HG02870 (cell line): ENCODE measurements around the gene ITPR1.

ENCODE experiments used
- ATAC-seq: cut with Tn5 transposase; IDR thresholded peaks from one replicate; pipeline ENCODE4 v1.9.1; 2021; ENCODE audit warnings: mild to moderate bottlenecking, moderate library complexity; ENCODE audit not compliant: unreplicated experiment

The ITPR1 gene

GRCh38 chr3:4838621-4839022 is 345.5 kb downstream of the ITPR1 start:
- peak; percentile 35 for ATAC-seq

DNA sequence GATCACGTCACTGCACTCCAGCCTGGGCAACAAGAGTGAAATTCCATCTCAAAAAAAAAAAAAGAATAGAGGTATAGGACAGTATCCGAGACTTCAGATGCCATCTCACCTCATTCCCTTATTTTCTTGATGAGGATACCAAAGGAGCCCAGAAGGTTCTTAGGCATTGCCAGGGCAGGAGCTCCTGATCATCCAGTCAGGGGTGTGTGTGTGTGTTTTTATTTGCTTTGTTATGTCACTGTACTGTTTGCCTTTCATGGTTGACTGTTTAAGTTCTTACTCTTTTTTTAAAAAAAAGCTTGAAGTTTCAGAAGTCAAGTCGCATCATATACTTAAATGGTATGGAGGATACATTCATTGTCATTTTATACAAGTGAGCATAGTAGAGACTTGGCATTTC is 346.1 kb downstream of the ITPR1 start:
- ATAC-seq = no peak

GRCh38 chr3:4841225-4841624 is 348.1 kb downstream of the ITPR1 start:
- ATAC-seq = no peak

DNA sequence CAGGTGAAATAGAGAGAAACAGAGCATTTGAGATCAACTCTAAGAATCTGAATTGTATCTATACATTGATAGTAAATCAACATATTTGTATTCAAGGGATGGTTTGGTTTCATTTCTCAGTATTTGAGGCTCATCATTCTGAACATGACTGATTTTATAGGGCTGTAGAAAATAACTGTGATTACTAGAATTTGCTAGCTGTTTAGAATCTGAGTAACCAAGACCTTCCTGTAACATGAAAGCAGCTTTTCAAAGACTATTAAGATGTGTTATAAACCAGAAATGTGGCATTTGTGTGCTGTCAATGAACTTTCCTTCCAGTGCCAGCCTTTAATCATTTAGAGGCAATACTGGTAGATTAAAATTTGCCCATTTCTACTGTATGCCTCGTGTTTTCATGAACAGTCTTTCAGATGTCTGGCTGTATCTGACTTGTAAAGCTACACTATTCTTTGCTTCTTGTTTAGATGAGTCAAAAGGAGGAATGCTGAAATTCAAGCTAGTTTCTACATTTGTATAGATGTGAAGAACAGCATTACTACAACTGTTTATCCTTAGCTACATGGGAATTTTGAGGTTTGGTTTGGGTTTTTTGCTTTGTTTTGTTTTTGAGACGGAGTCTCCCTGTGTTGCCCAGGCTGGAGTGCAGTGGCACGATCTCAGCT is 348.8 kb downstream of the ITPR1 start:
- no peak for ATAC-seq

DNA sequence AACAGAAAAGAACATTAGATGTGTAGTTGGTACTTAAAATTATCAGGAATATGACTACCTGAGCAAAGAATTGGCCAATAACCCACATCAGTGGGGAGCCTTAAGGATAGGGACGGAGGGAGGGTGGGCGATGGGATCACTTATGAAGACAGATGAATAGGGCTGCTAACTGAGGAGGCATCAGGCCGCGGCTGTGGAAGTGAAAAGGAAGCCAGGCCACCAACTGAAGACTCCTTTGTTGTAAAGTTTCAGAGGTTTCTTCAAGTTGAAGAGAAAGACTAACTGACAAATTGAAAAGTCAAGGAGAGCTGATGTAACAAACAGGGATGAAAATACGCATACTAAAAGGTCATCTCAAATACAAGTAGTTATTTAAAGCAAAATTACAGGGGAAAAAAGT is 350.5 kb downstream of the ITPR1 start:
- no peak for ATAC-seq

GRCh38 chr3:4845882-4846281 is 352.7 kb downstream of the ITPR1 start:
- peak; percentile 74 for ATAC-seq

GRCh38 chr3:4846543-4846942 is 353.4 kb downstream of the ITPR1 start:
- no peak for ATAC-seq

DNA sequence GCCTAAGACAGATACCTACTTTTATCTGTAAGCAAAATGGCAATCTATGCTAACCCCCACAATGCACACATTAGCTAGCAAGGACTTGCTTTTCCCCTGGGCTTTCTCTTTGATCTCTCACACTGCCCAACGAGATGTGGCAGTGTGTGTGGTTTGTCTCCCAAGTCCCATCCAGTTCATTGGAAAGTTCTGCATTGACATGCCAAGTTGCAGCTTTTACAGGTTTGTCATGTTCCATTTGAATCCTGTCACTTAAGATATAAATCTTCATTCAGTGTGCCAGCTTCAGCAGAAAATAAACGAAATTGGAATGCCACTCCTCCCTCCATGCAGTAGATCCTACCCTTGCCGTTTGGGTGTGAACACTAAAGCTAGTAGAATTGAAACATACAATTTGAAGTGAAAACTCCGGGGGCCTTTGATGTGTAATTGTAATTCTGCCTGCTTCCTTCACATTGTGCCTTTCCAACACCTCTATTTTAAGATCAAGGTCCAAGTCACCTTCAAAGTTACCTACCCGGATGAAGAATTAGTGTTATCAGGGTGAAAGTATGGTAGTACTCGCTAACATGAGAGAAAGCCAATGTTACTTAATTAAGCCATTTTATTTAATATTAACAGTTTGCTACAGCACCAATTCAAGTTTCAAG is 355.2 kb downstream of the ITPR1 start:
- no peak for ATAC-seq

DNA sequence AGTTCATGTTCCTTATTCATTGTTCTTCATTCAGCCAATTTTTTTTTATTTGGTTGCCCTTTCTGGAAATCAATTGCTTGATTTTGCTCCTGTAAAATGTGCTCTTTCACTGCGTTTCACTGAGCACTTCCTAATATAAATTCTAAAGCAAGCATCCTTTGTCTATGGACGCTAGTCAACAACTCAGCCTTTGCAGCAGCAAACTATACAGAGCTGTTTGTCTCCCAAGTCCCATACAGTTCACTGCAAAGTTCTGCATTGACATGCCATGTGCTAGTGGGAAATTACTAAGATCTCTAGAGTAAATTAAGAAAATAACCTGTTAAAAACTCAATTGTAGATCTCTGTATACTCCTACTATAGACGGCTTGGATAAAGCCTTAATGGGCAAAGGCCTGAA is 356.0 kb downstream of the ITPR1 start:
- ATAC-seq = no peak

- ATAC-seq = no peak
Measured at GRCh38 chr3:4849739-4850138, 356.6 kb downstream of the ITPR1 start.

DNA sequence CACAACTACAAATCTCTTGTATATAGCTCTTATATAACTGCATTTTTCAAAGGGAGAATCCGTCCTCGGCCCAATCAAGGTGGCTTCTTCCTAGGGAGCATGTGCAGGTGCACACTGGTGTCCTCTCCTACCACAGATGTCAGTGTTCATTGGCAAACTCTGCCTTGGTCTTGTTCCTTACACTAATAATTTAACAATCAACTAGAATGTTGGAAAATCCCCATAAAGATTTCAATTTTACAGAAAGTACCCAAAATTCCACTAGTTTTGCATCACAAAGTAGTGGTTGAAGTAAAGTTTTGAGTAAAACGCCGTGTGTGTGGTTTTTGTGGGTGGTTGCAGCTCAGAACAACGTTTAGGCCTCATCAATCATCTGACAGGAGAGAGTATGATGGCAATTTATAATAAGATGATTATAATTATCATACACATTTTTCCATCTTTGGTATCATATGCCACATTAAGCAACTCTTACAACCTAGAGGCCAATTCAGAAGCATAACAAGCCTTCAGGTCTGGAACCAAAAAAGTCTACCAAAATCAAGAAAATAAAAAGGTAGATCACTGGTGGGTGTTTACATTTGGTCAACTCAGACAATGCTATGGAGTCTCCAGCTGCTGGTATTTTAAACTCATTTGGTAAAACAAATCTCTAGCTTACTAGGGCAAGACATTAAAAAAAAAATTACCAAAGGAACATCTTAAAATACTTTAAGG is 357.2 kb downstream of the ITPR1 start:
- ATAC-seq = peak; percentile 43

- ATAC-seq = peak; percentile 55
Measured at GRCh38 chr3:4850928-4851265, 357.7 kb downstream of the ITPR1 start.

- ATAC-seq = no peak
Measured at GRCh38 chr3:4852780-4853748, 359.9 kb downstream of the ITPR1 start.

DNA sequence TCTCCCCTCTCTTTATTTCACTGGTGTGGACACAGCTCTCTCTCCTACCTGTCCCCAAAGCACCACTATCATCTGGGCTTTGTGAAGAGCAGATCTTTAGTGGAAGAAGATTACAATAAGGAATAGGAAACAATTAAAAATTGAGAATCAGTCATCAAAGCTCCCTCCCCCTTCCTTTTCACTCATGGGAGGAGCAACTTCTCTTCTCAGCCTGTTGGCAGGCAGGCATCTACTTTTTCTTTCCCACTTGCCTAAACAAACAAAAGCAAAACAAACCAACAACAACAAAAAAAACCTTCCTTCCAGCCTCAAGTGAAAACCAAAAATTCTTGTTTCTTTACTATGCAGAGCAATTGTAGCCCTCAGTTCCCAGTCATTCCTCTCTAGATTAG is 360.6 kb downstream of the ITPR1 start:
- no peak for ATAC-seq

GRCh38 chr3:4855676-4856075 is 362.5 kb downstream of the ITPR1 start:
- ATAC-seq = no peak

DNA sequence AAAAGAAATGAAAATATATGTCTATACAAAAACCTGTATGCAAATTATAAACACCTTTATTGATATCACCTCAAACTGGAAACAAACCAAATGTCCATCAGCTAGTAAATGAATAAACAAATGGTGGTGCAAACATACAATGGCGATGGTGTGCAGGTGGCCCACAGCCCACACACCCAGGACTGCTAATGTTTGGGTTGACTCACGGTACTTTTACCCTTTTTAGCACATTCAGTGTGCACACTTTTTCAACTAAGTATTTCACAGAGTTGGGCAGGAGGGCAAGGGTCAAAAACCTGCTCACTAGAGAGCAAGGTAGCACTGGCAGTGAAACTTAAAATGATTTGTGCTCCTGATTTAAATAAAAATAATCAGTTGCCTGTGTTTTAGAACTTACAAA is 363.0 kb downstream of the ITPR1 start:
- ATAC-seq = no peak

- no peak for ATAC-seq
Measured at GRCh38 chr3:4856564-4856963, 363.4 kb downstream of the ITPR1 start.

GRCh38 chr3:4856986-4857385 is 363.8 kb downstream of the ITPR1 start:
- ATAC-seq = no peak

DNA sequence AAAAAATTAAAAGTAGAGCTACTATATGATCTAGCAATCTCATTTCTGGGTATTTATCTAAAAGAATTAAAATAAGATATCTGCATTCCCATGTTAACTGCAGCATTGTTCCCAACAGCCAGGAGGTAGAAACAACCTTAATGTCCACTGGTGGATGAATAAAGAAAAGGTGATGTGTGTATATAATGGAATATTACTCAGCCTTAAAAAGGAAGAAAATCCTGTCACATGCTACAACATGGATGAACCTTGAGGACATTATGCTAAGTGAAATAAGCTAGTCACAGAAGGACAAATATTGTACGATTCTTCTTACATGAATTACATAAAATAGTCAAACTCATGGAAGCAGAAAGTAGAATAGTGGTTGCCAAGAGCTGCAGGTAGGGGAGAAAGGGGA is 366.6 kb downstream of the ITPR1 start:
- ATAC-seq = no peak

DNA sequence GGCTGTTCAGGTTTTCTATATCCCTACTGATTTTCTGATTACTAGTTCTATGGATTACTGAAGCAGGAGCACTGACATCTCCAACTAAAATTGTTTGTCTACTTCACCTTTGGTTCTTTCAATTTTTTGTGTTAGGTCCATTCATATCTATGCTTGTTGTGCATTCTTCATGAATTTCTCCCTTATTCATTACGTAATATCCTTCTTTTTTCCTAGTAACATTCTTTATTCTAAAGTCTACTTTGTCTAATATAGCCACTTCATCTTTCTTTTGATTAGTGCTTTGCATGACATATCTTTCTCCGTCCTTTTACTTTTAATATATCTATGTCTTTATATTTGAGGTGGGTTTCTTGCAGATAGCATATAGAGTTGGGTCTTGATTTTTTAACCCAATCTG is 369.8 kb downstream of the ITPR1 start:
- ATAC-seq = no peak

- ATAC-seq = no peak
Measured at GRCh38 chr3:4864503-4864902, 371.4 kb downstream of the ITPR1 start.
